ENCODE measurements around the gene USP17L11.
"Not testable (repeated sequence)": the region's sequence is repeated elsewhere in the genome, so short reads cannot be mapped to it uniquely, and the experiment has no call there.

GRCh38 chr4:9224596-9224995, 9.4 kb downstream of the USP17L11 start, which contains the start of gene USP17L13:
- TF ChIP-seq, protein P1, sequence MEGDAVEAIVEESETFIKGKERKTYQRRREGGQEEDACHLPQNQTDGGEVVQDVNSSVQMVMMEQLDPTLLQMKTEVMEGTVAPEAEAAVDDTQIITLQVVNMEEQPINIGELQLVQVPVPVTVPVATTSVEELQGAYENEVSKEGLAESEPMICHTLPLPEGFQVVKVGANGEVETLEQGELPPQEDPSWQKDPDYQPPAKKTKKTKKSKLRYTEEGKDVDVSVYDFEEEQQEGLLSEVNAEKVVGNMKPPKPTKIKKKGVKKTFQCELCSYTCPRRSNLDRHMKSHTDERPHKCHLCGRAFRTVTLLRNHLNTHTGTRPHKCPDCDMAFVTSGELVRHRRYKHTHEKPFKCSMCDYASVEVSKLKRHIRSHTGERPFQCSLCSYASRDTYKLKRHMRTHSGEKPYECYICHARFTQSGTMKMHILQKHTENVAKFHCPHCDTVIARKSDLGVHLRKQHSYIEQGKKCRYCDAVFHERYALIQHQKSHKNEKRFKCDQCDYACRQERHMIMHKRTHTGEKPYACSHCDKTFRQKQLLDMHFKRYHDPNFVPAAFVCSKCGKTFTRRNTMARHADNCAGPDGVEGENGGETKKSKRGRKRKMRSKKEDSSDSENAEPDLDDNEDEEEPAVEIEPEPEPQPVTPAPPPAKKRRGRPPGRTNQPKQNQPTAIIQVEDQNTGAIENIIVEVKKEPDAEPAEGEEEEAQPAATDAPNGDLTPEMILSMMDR (conservative IDR thresholded peaks at IDR 0.05 in 1 of 2, IDR thresholded peaks at IDR 0.05 in 1 of 2; ENCODE audit: extremely low read depth in 1 of 2, insufficient read depth in 1 of 2, low read depth in 1 of 2, low read length in 2 of 2), result not testable (repeated sequence)
- not testable (repeated sequence) for TF ChIP-seq EZH2 (IDR thresholded peaks at IDR 0.05; ENCODE audit: borderline replicate concordance, low read length)

All from mammary epithelial cell (primary cell).